Natural killer cell treated with Interleukin-12 subunit alpha and Interleukin-12 subunit beta and Interleukin-15 and Interleukin-18, amount 100 ng/mL, for 72 hours (primary cell): ENCODE results near the gene WDR20. TPM values are rescaled to one million over a fixed set of nuclear protein-coding genes. Genes with fewer than 3 reads are reported as not detected.

Experiments
- ATAC-seq, 2 donors: fragments of 150-1000 bp; cut with Tn5 transposase in 1 of 2; sonication (Bioruptor Pico), chemical (Tn5 transposase) in 1 of 2; 2 replicates each; pipeline ENCODE4 v1.10.0; 2021
- DNase-seq: peaks from one replicate; pipeline ENCODE4 v3.0.0; 2022; ENCODE audit warnings: low spot score
- H3K27ac Mint-ChIP-seq, 2 donors: 1 replicate in 1 of 2; 2 replicates in 1 of 2; pipeline ENCODE4 v1.8.0; 2022; ENCODE audit warnings: mixed read lengths in 2 of 2, mild to moderate bottlenecking in 1 of 2, moderate library complexity in 1 of 2
- H3K27me3 Mint-ChIP-seq, 2 donors: 1 replicate in 1 of 2; 2 replicates in 1 of 2; pipeline ENCODE4 v1.8.0; 2022; ENCODE audit warnings: mixed read lengths in 2 of 2
- H3K36me3 Mint-ChIP-seq: one replicate; pipeline ENCODE4 v1.8.0; 2022; ENCODE audit warnings: mixed read lengths
- H3K4me1 Mint-ChIP-seq, 2 donors: 1 replicate in 1 of 2; 2 replicates in 1 of 2; pipeline ENCODE4 v1.8.0; 2022; ENCODE audit warnings: low read depth in 2 of 2, mixed read lengths in 2 of 2, mild to moderate bottlenecking in 1 of 2
- H3K4me3 Mint-ChIP-seq: one replicate; pipeline ENCODE4 v1.8.0; 2022; ENCODE audit warnings: mixed read lengths
- H3K9me3 Mint-ChIP-seq: 2 replicates; pipeline ENCODE4 v1.8.0; 2022; ENCODE audit warnings: mixed read lengths
- total RNA-seq, 2 donors: library from RNA; stranded (reverse); gene quantifications; one replicate each; pipeline ENCODE4 v1.2.3, GENCODE V29; 2022

Gene WDR20
- total RNA-seq, 2 donors from 2014 or later, result 44.9 to 59.3 TPM

- H3K27me3 Mint-ChIP-seq, result no peaks in the 10 kb centered on the region
- peak overlapping the region; percentile 0 to 55 for H3K27ac Mint-ChIP-seq
- H3K4me3 Mint-ChIP-seq, result peak overlapping the region; percentile 43
- ATAC-seq (peak in 1 of 2 donors; percentile 39), DNase-seq (no peak)
- H3K4me1 Mint-ChIP-seq, result peaks cover 52 to 63% of the 10 kb centered on the region in 2 donors
- peaks cover 12% of the 10 kb centered on the region for H3K36me3 Mint-ChIP-seq
- no peaks in the 10 kb centered on the region for H3K9me3 Mint-ChIP-seq
These were observed 61.6 kb downstream of the WDR20 start for GRCh38 chr14:102201353-102201738.

GRCh38 chr14:102201776-102202175 lies 62.1 kb downstream of the WDR20 start:
- Mint-ChIP-seq H3K4me1 (peaks cover 52 to 61% of the 10 kb centered on the region in 2 donors), H3K36me3 (peaks cover 12% of the 10 kb centered on the region), H3K27ac (peak overlapping the region; percentile 0 to 55), H3K4me3 (peak overlapping the region; percentile 43), H3K27me3 (no peaks in the 10 kb centered on the region), H3K9me3 (no peaks in the 10 kb centered on the region)
- DNase-seq, result no peak
- ATAC-seq, result peak in 1 of 2 donors; percentile 14

GRCh38 chr14:102202944-102203343 lies 63.2 kb downstream of the WDR20 start:
- no peaks in the 10 kb centered on the region for H3K27me3 Mint-ChIP-seq
- H3K4me1 Mint-ChIP-seq, result peaks cover 50 to 51% of the 10 kb centered on the region in 2 donors
- DNase-seq, result no peak
- ATAC-seq, result no peak
- no peak overlapping the region for H3K27ac Mint-ChIP-seq
- no peak overlapping the region for H3K4me3 Mint-ChIP-seq
- H3K9me3 Mint-ChIP-seq, result no peaks in the 10 kb centered on the region
- H3K36me3 Mint-ChIP-seq, result peaks cover 7% of the 10 kb centered on the region

GRCh38 chr14:102203382-102203781 lies 63.7 kb downstream of the WDR20 start:
- Mint-ChIP-seq H3K27me3 (no peaks in the 10 kb centered on the region), H3K36me3 (peaks cover 7% of the 10 kb centered on the region), H3K4me3 (no peak overlapping the region), H3K9me3 (no peaks in the 10 kb centered on the region), H3K4me1 (peaks cover 48 to 49% of the 10 kb centered on the region in 2 donors), H3K27ac (no peak overlapping the region)
- ATAC-seq (no peak), DNase-seq (no peak)

- Mint-ChIP-seq H3K4me1 (peaks cover 26 to 42% of the 10 kb centered on the region in 2 donors), H3K27ac (no peak overlapping the region), H3K9me3 (no peaks in the 10 kb centered on the region), H3K27me3 (no peaks in the 10 kb centered on the region), H3K4me3 (no peak overlapping the region), H3K36me3 (peaks cover 13% of the 10 kb centered on the region)
- ATAC-seq, result no peak
- DNase-seq, result peak; percentile 15
These were observed 65.9 kb downstream of the WDR20 start for GRCh38 chr14:102205560-102205959.

GRCh38 chr14:102206918-102207317 lies 67.2 kb downstream of the WDR20 start:
- DNase-seq (no peak), ATAC-seq (no peak)
- H3K4me1 Mint-ChIP-seq, result peaks cover 13 to 29% of the 10 kb centered on the region in 2 donors
- no peak overlapping the region for H3K4me3 Mint-ChIP-seq
- H3K36me3 Mint-ChIP-seq, result peaks cover 13% of the 10 kb centered on the region
- no peak overlapping the region for H3K27ac Mint-ChIP-seq
- no peaks in the 10 kb centered on the region for H3K9me3 Mint-ChIP-seq
- H3K27me3 Mint-ChIP-seq, result no peaks in the 10 kb centered on the region

- Mint-ChIP-seq H3K36me3 (peaks cover 13% of the 10 kb centered on the region), H3K27me3 (no peaks in the 10 kb centered on the region), H3K4me1 (peaks cover 10 to 27% of the 10 kb centered on the region in 2 donors), H3K4me3 (no peak overlapping the region), H3K27ac (no peak overlapping the region), H3K9me3 (no peaks in the 10 kb centered on the region)
- peak; percentile 5 for DNase-seq
- ATAC-seq, result no peak
These were observed 68.2 kb downstream of the WDR20 start for GRCh38 chr14:102207831-102208365.

GRCh38 chr14:102208741-102209140 lies 69.0 kb downstream of the WDR20 start:
- Mint-ChIP-seq H3K9me3 (no peaks in the 10 kb centered on the region), H3K27ac (no peak overlapping the region), H3K4me1 (peaks cover 10 to 27% of the 10 kb centered on the region in 2 donors), H3K27me3 (no peaks in the 10 kb centered on the region), H3K4me3 (no peak overlapping the region), H3K36me3 (peaks cover 13% of the 10 kb centered on the region)
- DNase-seq (no peak), ATAC-seq (no peak)

GRCh38 chr14:102209224-102209966 lies 69.7 kb downstream of the WDR20 start:
- Mint-ChIP-seq H3K27ac (no peak overlapping the region), H3K4me3 (no peak overlapping the region), H3K36me3 (peaks cover 8% of the 10 kb centered on the region), H3K4me1 (peaks cover 6 to 23% of the 10 kb centered on the region in 2 donors), H3K27me3 (no peaks in the 10 kb centered on the region), H3K9me3 (no peaks in the 10 kb centered on the region)
- ATAC-seq (no peak), DNase-seq (no peak)

GRCh38 chr14:102210421-102211042 lies 70.8 kb downstream of the WDR20 start:
- peaks cover 6% of the 10 kb centered on the region for H3K36me3 Mint-ChIP-seq
- no peak overlapping the region for H3K4me3 Mint-ChIP-seq
- H3K27me3 Mint-ChIP-seq, result no peaks in the 10 kb centered on the region
- H3K4me1 Mint-ChIP-seq, result peaks cover under 1 to 18% of the 10 kb centered on the region in 2 donors
- no peaks in the 10 kb centered on the region for H3K9me3 Mint-ChIP-seq
- ATAC-seq (no peak), DNase-seq (no peak)
- H3K27ac Mint-ChIP-seq, result no peak overlapping the region

- Mint-ChIP-seq H3K4me1 (peaks cover 0 to 15% of the 10 kb centered on the region in 2 donors), H3K36me3 (peaks cover 6% of the 10 kb centered on the region), H3K27me3 (no peaks in the 10 kb centered on the region), H3K9me3 (no peaks in the 10 kb centered on the region), H3K4me3 (no peak overlapping the region), H3K27ac (no peak overlapping the region)
- no peak for ATAC-seq
- no peak for DNase-seq
These were observed 71.5 kb downstream of the WDR20 start for GRCh38 chr14:102211240-102211639.

GRCh38 chr14:102212356-102212755 lies 72.7 kb downstream of the WDR20 start:
- Mint-ChIP-seq H3K4me3 (no peak overlapping the region), H3K4me1 (peaks cover 0 to 12% of the 10 kb centered on the region in 2 donors), H3K27ac (no peak overlapping the region), H3K9me3 (no peaks in the 10 kb centered on the region), H3K36me3 (peaks cover 6% of the 10 kb centered on the region), H3K27me3 (no peaks in the 10 kb centered on the region)
- ATAC-seq (peak in 1 of 2 donors; percentile 36), DNase-seq (no peak)

GRCh38 chr14:102212845-102213244 lies 73.1 kb downstream of the WDR20 start:
- no peak overlapping the region for H3K27ac Mint-ChIP-seq

GRCh38 chr14:102213470-102213869 lies 73.8 kb downstream of the WDR20 start:
- ATAC-seq (no peak), DNase-seq (no peak)
- peaks cover 6% of the 10 kb centered on the region for H3K36me3 Mint-ChIP-seq
- no peaks in the 10 kb centered on the region for H3K9me3 Mint-ChIP-seq
- H3K4me3 Mint-ChIP-seq, result no peak overlapping the region
- peaks cover 0 to 8% of the 10 kb centered on the region in 2 donors for H3K4me1 Mint-ChIP-seq
- H3K27me3 Mint-ChIP-seq, result no peaks in the 10 kb centered on the region
- no peak overlapping the region for H3K27ac Mint-ChIP-seq

More at GRCh38 chr14:102212845-102213244, 73.1 kb downstream of the WDR20 start:
- ATAC-seq, result no peak
- Mint-ChIP-seq H3K4me3 (no peak overlapping the region), H3K27me3 (no peaks in the 10 kb centered on the region), H3K4me1 (peaks cover 0 to 8% of the 10 kb centered on the region in 2 donors), H3K36me3 (peaks cover 6% of the 10 kb centered on the region), H3K9me3 (no peaks in the 10 kb centered on the region)
- DNase-seq, result no peak
